ENCODE measurements around the gene TNNI3K. TPM values are rescaled to one million over a fixed set of nuclear protein-coding genes. Genes with fewer than 3 reads are reported as not detected.

TNNI3K gene
- total RNA-seq, 2 donors from 2014 or later = 11.5 TPM; not detected in 1

- Histone ChIP-seq H3K36me3 (replicated peaks in 1 of 2; ENCODE audit: insufficient read depth in 1 of 2, low read depth in 2 of 2) (no peaks in the 10 kb centered on the region), H3K4me1 (no peaks in the 10 kb centered on the region), H3K27ac (no peak overlapping the region), H3K4me3 (no peak overlapping the region), H3K9me3 (no peaks in the 10 kb centered on the region), H3K27me3 (no peaks in the 10 kb centered on the region)
- intact Hi-C loops (cut with DNase I) = no loop called here
- WGBS, 2 donors = 45 to 58% methylated on average over 1 of the region's 1 CpG
- DNase-seq (no peak), ATAC-seq (no peak)
- TF ChIP-seq POLR2A (IDR thresholded peaks at IDR 0.05) (no peak), CTCF (IDR thresholded peaks at IDR 0.05) (no peak)
Measured at GRCh38 chr1:74402873-74403272, 167.7 kb downstream of the TNNI3K start.

- H3K27me3 ChIP-seq = no peaks in the 10 kb centered on the region
- ATAC-seq = no peak
- H3K27ac ChIP-seq = no peak overlapping the region
- 71 to 73% methylated on average over 1 of the region's 1 CpG for WGBS, 2 donors
- intact Hi-C loops (cut with DNase I) = no loop called here
- DNase-seq = no peak
- TF ChIP-seq POLR2A (IDR thresholded peaks at IDR 0.05) (no peak), CTCF (IDR thresholded peaks at IDR 0.05) (no peak)
- no peaks in the 10 kb centered on the region for H3K4me1 ChIP-seq
- no peaks in the 10 kb centered on the region for H3K36me3 ChIP-seq (replicated peaks in 1 of 2; ENCODE audit: insufficient read depth in 1 of 2, low read depth in 2 of 2)
- H3K9me3 ChIP-seq = no peaks in the 10 kb centered on the region
- no peak overlapping the region for H3K4me3 ChIP-seq
Measured at GRCh38 chr1:74403606-74404005, 168.4 kb downstream of the TNNI3K start.

- no peak for DNase-seq
- intact Hi-C loops (cut with DNase I) = no loop called here
- H3K4me3 ChIP-seq = no peak overlapping the region
- no peaks in the 10 kb centered on the region for H3K27me3 ChIP-seq
- no peaks in the 10 kb centered on the region for H3K36me3 ChIP-seq (replicated peaks in 1 of 2; ENCODE audit: insufficient read depth in 1 of 2, low read depth in 2 of 2)
- TF ChIP-seq CTCF (IDR thresholded peaks at IDR 0.05) (no peak), POLR2A (IDR thresholded peaks at IDR 0.05) (no peak)
- H3K4me1 ChIP-seq = no peaks in the 10 kb centered on the region
- H3K27ac ChIP-seq = no peak overlapping the region
- no peaks in the 10 kb centered on the region for H3K9me3 ChIP-seq
- WGBS, 2 donors = 49 to 58% methylated on average over 2 of the region's 2 CpGs
- no peak for ATAC-seq
Measured at GRCh38 chr1:74406759-74407158, 171.6 kb downstream of the TNNI3K start.

- H3K36me3 ChIP-seq (replicated peaks in 1 of 2; ENCODE audit: insufficient read depth in 1 of 2, low read depth in 2 of 2) = no peaks in the 10 kb centered on the region
- ATAC-seq = no peak
- H3K4me1 ChIP-seq = no peaks in the 10 kb centered on the region
- 54 to 61% methylated on average over 3 of the region's 3 CpGs for WGBS, 2 donors
- H3K9me3 ChIP-seq = no peaks in the 10 kb centered on the region
- no peak for DNase-seq
- no peak overlapping the region for H3K27ac ChIP-seq
- no peaks in the 10 kb centered on the region for H3K27me3 ChIP-seq
- intact Hi-C loops (cut with DNase I) = no loop called here
- no peak for TF ChIP-seq CTCF (IDR thresholded peaks at IDR 0.05)
- no peak for TF ChIP-seq POLR2A (IDR thresholded peaks at IDR 0.05)
- H3K4me3 ChIP-seq = no peak overlapping the region
Measured at GRCh38 chr1:74407902-74408301, 172.7 kb downstream of the TNNI3K start.

- Histone ChIP-seq H3K4me3 (no peak overlapping the region), H3K4me1 (no peaks in the 10 kb centered on the region), H3K27ac (no peak overlapping the region), H3K27me3 (no peaks in the 10 kb centered on the region), H3K36me3 (replicated peaks in 1 of 2; ENCODE audit: insufficient read depth in 1 of 2, low read depth in 2 of 2) (no peaks in the 10 kb centered on the region), H3K9me3 (no peaks in the 10 kb centered on the region)
- intact Hi-C loops (cut with DNase I) = no loop called here
- TF ChIP-seq POLR2A (IDR thresholded peaks at IDR 0.05) (no peak), CTCF (IDR thresholded peaks at IDR 0.05) (no peak)
- ATAC-seq = no peak
- DNase-seq = no peak
- 31 to 34% methylated on average over 3 of the region's 3 CpGs for WGBS, 2 donors
Measured at GRCh38 chr1:74412244-74412643, 177.1 kb downstream of the TNNI3K start.
